ENCODE measurements around the gene TMEM151B.

TMEM151B gene

GRCh38 chr6:44269921-44270525 is at the start of gene TMEM151B:
Gene TMEM151B (plus strand): TSS chr6:44270450. CDS start chr6:44270743, 293 bp downstream.
- no peak for DNase-seq (ENCODE audit: low read depth)
- H3K4me3 ChIP-seq (ENCODE audit: low read depth, low read length), result no peak within 1 kb of the TSS
- TF ChIP-seq CTCF (IDR thresholded peaks at IDR 0.05; ENCODE audit: control insufficient read depth, extremely low read depth, insufficient read depth), result no peak

- H3K4me3 ChIP-seq (ENCODE audit: low read depth, low read length), result no peak overlapping the region
- no peak for DNase-seq (ENCODE audit: low read depth)
- no peak for TF ChIP-seq CTCF (IDR thresholded peaks at IDR 0.05; ENCODE audit: control insufficient read depth, extremely low read depth, insufficient read depth)
These were observed 49.3 kb upstream of the TMEM151B start for GRCh38 chr6:44220913-44221290.

- DNase-seq (ENCODE audit: low read depth), result peak; percentile 32
- no peak overlapping the region for H3K4me3 ChIP-seq (ENCODE audit: low read depth, low read length)
- TF ChIP-seq CTCF (IDR thresholded peaks at IDR 0.05; ENCODE audit: control insufficient read depth, extremely low read depth, insufficient read depth), result peak; percentile 49
These were observed 48.8 kb upstream of the TMEM151B start for GRCh38 chr6:44221291-44221960.

- TF ChIP-seq CTCF (IDR thresholded peaks at IDR 0.05; ENCODE audit: control insufficient read depth, extremely low read depth, insufficient read depth), result no peak
These were observed 48.3 kb upstream of the TMEM151B start for GRCh38 chr6:44221961-44222335.

GRCh38 chr6:44222486-44223318 is 47.5 kb upstream of the TMEM151B start:
- no peak for TF ChIP-seq CTCF (IDR thresholded peaks at IDR 0.05; ENCODE audit: control insufficient read depth, extremely low read depth, insufficient read depth)
- peak overlapping the region; percentile 65 for H3K4me3 ChIP-seq (ENCODE audit: low read depth, low read length)
- no peak for DNase-seq (ENCODE audit: low read depth)

More at GRCh38 chr6:44221961-44222335, 48.3 kb upstream of the TMEM151B start:
- H3K4me3 ChIP-seq (ENCODE audit: low read depth, low read length), result no peak overlapping the region
- DNase-seq (ENCODE audit: low read depth), result no peak

GRCh38 chr6:44223319-44224028 is 46.8 kb upstream of the TMEM151B start, which contains the start of gene SLC29A1:
Gene SLC29A1 (plus strand): TSS chr6:44223595. CDS start chr6:44227314, 3,719 bp downstream.
- DNase-seq (ENCODE audit: low read depth), result no peak
- peak within 1 kb of the TSS; percentile 65 for H3K4me3 ChIP-seq (ENCODE audit: low read depth, low read length)
- TF ChIP-seq CTCF (IDR thresholded peaks at IDR 0.05; ENCODE audit: control insufficient read depth, extremely low read depth, insufficient read depth), result peak; percentile 39

All from LNCaP clone FGC (cell line).